K562 (cell line): Measurements from ENCODE around the gene ASCC1. TPM values are rescaled to one million over a fixed set of nuclear protein-coding genes. Genes with fewer than 3 reads are reported as not detected.

Experiments
- ATAC-seq: fragments of 200-7000 bp; cut with Tn5 transposase; 3 replicates; pipeline ENCODE4 v1.9.1; 2020; ENCODE audit warnings: moderate library complexity
- BruUV-seq: library from RNA; stranded (reverse); fragments of 400-500 nt; replicated peaks from 2 replicates; lab custom pipeline; 2021; lab: Mats Ljungman, UMichigan
- CTCF ChIA-PET: fragments of 300-600 bp; formaldehyde crosslinking; extraction: SDS; loops from one replicate; lab custom pipeline; 2021; ENCODE audit warnings: low intra/inter-chr PET ratio; lab: Yijun Ruan, JAX
- POLR2A ChIA-PET: fragments of 300-600, 350-650 bp; sonication (Branson Sonifier 250); formaldehyde crosslinking; extraction: SDS; loops from one replicate; lab custom pipeline; 2021; ENCODE audit warnings: antibody characterized with exemption, inconsistent platforms; lab: Yijun Ruan, JAX
- DNase-seq, 4 experiments: peaks; one replicate each; pipeline versions ENCODE4 v3.0.0 to v3.0.0-alpha.2; 2011 to 2018; ENCODE audit warnings: low spot score in 3 of 4, mixed read lengths in 3 of 4; ENCODE audit errors: extremely low read depth in 1 of 4
- FAIRE-seq: peaks from 2 replicates; lab custom pipeline; 2011; peaks lifted over from hg19 to GRCh38; lab: Jason Lieb, UNC
- H2AFZ ChIP-seq: 2 replicates; pipeline ENCODE4 v1.6.0; 2011; ENCODE audit warnings: low read depth, low read length, control low read depth, inconsistent platforms
- H3K27ac ChIP-seq: fragments of 200-600 bp; 3 replicates; pipeline ENCODE4 v1.8.0; 2011; ENCODE audit warnings: low read depth, mild to moderate bottlenecking, control low read depth, inconsistent platforms, low read length, moderate library complexity, mixed read lengths; ENCODE audit errors: extremely low read depth
- H3K27me3 ChIP-seq, 2 experiments: fragments of 300-600 bp in 1 of 2; 2 replicates in 1 of 2; 3 replicates in 1 of 2; pipeline versions ENCODE4 v1.6.0 to v1.8.0; 2011; ENCODE audit warnings: inconsistent platforms in 2 of 2, low read length in 2 of 2, mild to moderate bottlenecking in 1 of 2, mixed read lengths in 1 of 2, moderate library complexity in 1 of 2; ENCODE audit not compliant: control insufficient read depth in 2 of 2, insufficient read depth in 2 of 2
- H3K36me3 ChIP-seq: fragments of 300-600 bp; 3 replicates; pipeline ENCODE4 v1.8.0; 2011; ENCODE audit warnings: mild to moderate bottlenecking, low read length, inconsistent platforms; ENCODE audit not compliant: control insufficient read depth, insufficient read depth
- H3K4me1 ChIP-seq, 2 experiments: fragments of 200-600 bp in 1 of 2; replicated peaks in 1 of 2; 2 replicates in 1 of 2; 3 replicates in 1 of 2; pipeline versions ENCODE4 v1.5.1 to v1.8.0; 2011; ENCODE audit warnings: inconsistent platforms in 2 of 2, low read length in 2 of 2, mild to moderate bottlenecking in 1 of 2, mixed read lengths in 1 of 2, moderate library complexity in 1 of 2; ENCODE audit not compliant: control insufficient read depth in 2 of 2, insufficient read depth in 2 of 2
- H3K4me2 ChIP-seq: 2 replicates; pipeline ENCODE4 v1.6.1; 2011; ENCODE audit warnings: low read length, control low read depth, inconsistent platforms, mixed read lengths; ENCODE audit not compliant: insufficient read depth
- H3K4me3 ChIP-seq: fragments of 200-600 bp; sonication (generic), shearing (Covaris generic); 2 replicates; pipeline ENCODE4 v1.5.1; 2016; ENCODE audit warnings: control low read depth, inconsistent platforms
- H3K79me2 ChIP-seq: fragments of 200-600 bp; 3 replicates; pipeline ENCODE4 v1.8.0; 2011; ENCODE audit warnings: low read length, inconsistent platforms; ENCODE audit not compliant: control insufficient read depth, insufficient read depth
- H3K9ac ChIP-seq, 2 experiments: 2 replicates each; pipeline versions ENCODE4 v1.6.0 to v1.6.1; 2011; ENCODE audit warnings: low read depth in 2 of 2, low read length in 2 of 2, control low read depth in 1 of 2, inconsistent platforms in 1 of 2, mild to moderate bottlenecking in 1 of 2, mixed read lengths in 1 of 2; ENCODE audit not compliant: insufficient read depth in 1 of 2
- H3K9me1 ChIP-seq: one replicate; pipeline ENCODE4 v1.6.0; 2011; ENCODE audit warnings: inconsistent platforms, mild to moderate bottlenecking, low read length, moderate library complexity; ENCODE audit not compliant: control insufficient read depth, insufficient read depth
- H3K9me3 ChIP-seq: replicated peaks from 2 replicates; pipeline ENCODE4 v1.5.1; 2011; ENCODE audit warnings: low read depth, low read length, inconsistent platforms; ENCODE audit not compliant: control insufficient read depth, insufficient read depth
- H4K20me1 ChIP-seq: replicated peaks from 2 replicates; pipeline ENCODE4 v1.6.1; 2011; ENCODE audit warnings: low read length, inconsistent platforms, mixed read lengths; ENCODE audit not compliant: control insufficient read depth, insufficient read depth
- BCOR ChIP-seq: fragments of 450-650 bp; IDR thresholded peaks from 2 replicates; pipeline ENCODE4 v1.6.1; 2016
- RBM25 ChIP-seq: fragments of 200-400 bp; formaldehyde crosslinking; IDR thresholded peaks from 2 replicates; pipeline ENCODE4 v1.6.1; 2018; ENCODE audit warnings: low read length, low read depth, moderate library complexity; ENCODE audit not compliant: severe bottlenecking
- ZFP30 ChIP-seq: fragments of 250-450 bp; sonication (Bioruptor Pico); IDR thresholded peaks from 2 replicates; pipeline ENCODE4 v1.8.0; 2022; ENCODE audit warnings: moderate library complexity, mild to moderate bottlenecking, inconsistent platforms, borderline replicate concordance
- ZFP36 ChIP-seq: fragments of 150-350 bp; IDR thresholded peaks from 2 replicates; pipeline ENCODE4 v1.6.1; 2018; ENCODE audit warnings: low read length, low read depth; ENCODE audit not compliant: partially characterized antibody
- ZNF143 ChIP-seq: sonication (generic); formaldehyde crosslinking; IDR thresholded peaks from 2 replicates; pipeline ENCODE4 v1.9.0; 2022; ENCODE audit warnings: mild to moderate bottlenecking, missing genetic modification reagents
- WGBS: fragments of 100-300 bp; shearing (Covaris generic); methylation state at CpG from one replicate; pipeline ENCODE4 v1.1.6; 2016; ENCODE audit warnings: low coverage, mixed read lengths; ENCODE audit not compliant: insufficient coverage; ENCODE audit errors: missing lambda C conversion rate; 5-methylcytosine and 5-hydroxymethylcytosine counted together
- in situ Hi-C: fragments of 300-500 bp; cut with MboI; formaldehyde crosslinking; loops from 4 replicates; pipeline ENCODE4 v1.15.0; 2018; ENCODE audit warnings: inconsistent platforms, mixed read lengths
- intact Hi-C: fragments of 100-400 bp; cut with micrococcal nuclease; formaldehyde crosslinking; loops from 2 replicates; pipeline ENCODE4 v1.14.2; 2022
- polyA plus RNA-seq, 8 experiments: library from polyadenylated mRNA; depleted of rRNA in 4 of 8; stranded (reverse) in 5 of 8; unstranded in 3 of 8; fragments of >200 nt; fragmentation: Nextera tagmentation in 2 of 8; fragmentation: Illumina TruSeq in 1 of 8; extraction: Ambion mirVana in 2 of 8; extraction: Trizol in 1 of 8; gene quantifications; 2 replicates each; pipeline versions ENCODE4 v1.2.1 to v1.2.3, GENCODE V29; 2011 to 2014; ENCODE audit warnings: inconsistent platforms in 1 of 8, missing spikeins in 1 of 8
- total RNA-seq, 7 experiments: library from RNA; depleted of rRNA in 6 of 7; stranded (reverse); fragments of >200 nt in 6 of 7; fragmentation: Illumina TruSeq in 2 of 7; extraction: Trizol in 2 of 7; gene quantifications; 2 replicates each; pipeline versions ENCODE4 v1.2.1 to v1.2.3, GENCODE V29; 2011 to 2021; ENCODE audit warnings: low replicate concordance in 1 of 7

ASCC1 gene
- total and polyA plus RNA-seq, 9 of the 15 experiments (the other 6 are each of a cell fraction or from before 2014, with no cell fraction given), result 31.7 to 73.3 (median 52.8) TPM

DNA sequence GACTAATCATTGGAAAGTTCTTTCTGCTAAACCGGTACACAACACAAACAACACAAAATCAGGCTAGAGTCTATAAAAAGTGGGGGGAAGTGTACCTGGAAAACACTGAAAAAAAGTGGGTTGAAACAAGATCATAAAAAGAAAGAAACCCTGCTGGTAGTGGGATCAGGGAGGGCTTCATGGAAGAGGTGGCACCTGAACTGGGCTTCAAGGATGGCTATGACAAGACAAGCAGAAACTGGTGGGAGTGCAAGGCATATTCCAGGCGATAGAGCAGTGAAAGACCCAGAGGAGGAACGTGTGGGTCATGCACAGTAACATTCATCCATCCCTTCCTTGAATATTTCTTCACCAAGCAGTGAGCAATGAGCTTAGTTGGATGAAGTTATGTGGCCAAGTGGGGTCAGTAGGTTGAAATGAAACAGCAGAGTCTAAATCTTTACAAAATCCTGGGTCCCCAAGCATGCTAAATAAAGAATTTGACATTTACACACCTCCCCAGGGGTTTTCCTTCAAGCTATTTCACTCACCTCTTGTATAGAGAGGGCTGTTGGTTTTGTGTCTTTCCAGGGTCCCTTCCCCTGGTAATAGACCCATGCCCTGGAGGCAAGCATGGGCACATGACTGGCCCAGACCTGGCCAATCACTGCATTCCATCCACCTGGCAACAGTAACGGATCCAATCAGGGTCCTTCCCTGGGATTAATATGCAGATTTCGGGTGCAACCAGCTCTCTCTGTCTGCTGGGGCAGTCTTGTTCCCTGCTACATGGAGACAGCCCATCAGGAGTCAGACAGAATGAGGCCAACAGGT is 165.9 kb downstream of the ASCC1 start:
- Histone ChIP-seq H3K4me3 (no peak overlapping the region), H3K4me1 (peaks cover 3 to 4% of the 10 kb centered on the region in 2 experiments; a peak in 2 of 5 replicates), H3K27me3 (peaks cover 0 to 14% of the 10 kb centered on the region in 2 experiments; a peak in 1 of 5 replicates), H3K36me3 (no peaks in the 10 kb centered on the region), H3K9me1 (no peaks in the 10 kb centered on the region), H3K9ac (no peak overlapping the region), H3K79me2 (no peaks in the 10 kb centered on the region), H4K20me1 (no peaks in the 10 kb centered on the region), H3K9me3 (peaks cover 9% of the 10 kb centered on the region), H2AFZ (no peak overlapping the region), H3K27ac (no peak overlapping the region), H3K4me2 (no peak overlapping the region)
- CTCF ChIA-PET, result interaction anchor here (0.5 to 6.7 kb wide), 5 partner anchors 153 to 1011 kb away, joined by 3 to 159 read pairs (median 4); no protein-coding TSS in a partner anchor
- intact Hi-C loops (loop anchor here (2.0 to 10.0 kb wide), 3 partner anchors 73 to 735 kb away; partner anchors contain the start of gene SLC29A3), in situ Hi-C loops (loop anchor here (5.0 to 10.0 kb wide), 2 partner anchors 153 to 735 kb away; partner anchors contain the start of gene SLC29A3)
- no peak for ATAC-seq
- DNase-seq, result no peak
- POLR2A ChIA-PET, result interaction anchor here (1.1 to 1.9 kb wide), 2 partner anchors 9 to 12 kb away, joined by 5 read pairs; no protein-coding TSS in a partner anchor
- no TSS peak for BruUV-seq
- WGBS, result 6% methylated on average over 5 of the region's 5 CpGs
- FAIRE-seq, result no peak
- 0 out of 2 replicates have a peak, but pooled peaks have one; percentile 20 for TF ChIP-seq ZNF143
- TF ChIP-seq RBM25, result peak; percentile 42
- peak; percentile 82 for TF ChIP-seq ZFP36
- no peak for TF ChIP-seq ZFP30
- TF ChIP-seq BCOR, result peak; percentile 63
